ENCODE measurements around the gene DOCK10. TPM values are rescaled to one million over a fixed set of nuclear protein-coding genes. Genes with fewer than 3 reads are reported as not detected.

The DOCK10 gene
- total RNA-seq, 1 donor from 2014 or later: 30.9 TPM

GRCh38 chr2:225028572-225028971, 13.7 kb downstream of the DOCK10 start:
- H3K4me1 ChIP-seq: no peaks in the 10 kb centered on the region
- H3K27me3 ChIP-seq: no peaks in the 10 kb centered on the region
- TF ChIP-seq CTCF (IDR thresholded peaks at IDR 0.05): no peak
- DNase-seq (ENCODE audit: low spot score in 2 of 2): no peak
- no peaks in the 10 kb centered on the region for H3K9me3 ChIP-seq
- H3K36me3 ChIP-seq: no peaks in the 10 kb centered on the region
- H3K27ac ChIP-seq: no peak overlapping the region
- H3K4me3 ChIP-seq: no peak overlapping the region
- intact Hi-C loops (cut with DNase I): no loop called here

GRCh38 chr2:225027061-225027762, 15.1 kb downstream of the DOCK10 start:
- Histone ChIP-seq H3K4me3 (no peak overlapping the region), H3K9me3 (no peaks in the 10 kb centered on the region), H3K27me3 (no peaks in the 10 kb centered on the region), H3K27ac (no peak overlapping the region), H3K36me3 (no peaks in the 10 kb centered on the region), H3K4me1 (no peaks in the 10 kb centered on the region)
- DNase-seq (ENCODE audit: low spot score in 2 of 2): no peak
- no peak for TF ChIP-seq CTCF (IDR thresholded peaks at IDR 0.05)
- intact Hi-C loops (cut with DNase I): no loop called here

- DNase-seq (ENCODE audit: low spot score in 2 of 2): no peak
- Histone ChIP-seq H3K4me1 (no peaks in the 10 kb centered on the region), H3K4me3 (no peak overlapping the region), H3K36me3 (no peaks in the 10 kb centered on the region), H3K27ac (no peak overlapping the region), H3K9me3 (no peaks in the 10 kb centered on the region), H3K27me3 (no peaks in the 10 kb centered on the region)
- intact Hi-C loops (cut with DNase I): no loop called here
- TF ChIP-seq CTCF (IDR thresholded peaks at IDR 0.05): no peak
Measured at GRCh38 chr2:225025917-225026571, 16.2 kb downstream of the DOCK10 start.

GRCh38 chr2:225022188-225022587, 20.1 kb downstream of the DOCK10 start:
- Histone ChIP-seq H3K36me3 (no peaks in the 10 kb centered on the region), H3K27me3 (no peaks in the 10 kb centered on the region), H3K4me1 (no peaks in the 10 kb centered on the region), H3K27ac (no peak overlapping the region), H3K4me3 (no peak overlapping the region), H3K9me3 (no peaks in the 10 kb centered on the region)
- no peak for DNase-seq (ENCODE audit: low spot score in 2 of 2)
- intact Hi-C loops (cut with DNase I): no loop called here
- no peak for TF ChIP-seq CTCF (IDR thresholded peaks at IDR 0.05)

- Histone ChIP-seq H3K4me1 (no peaks in the 10 kb centered on the region), H3K27me3 (no peaks in the 10 kb centered on the region), H3K9me3 (no peaks in the 10 kb centered on the region), H3K36me3 (no peaks in the 10 kb centered on the region), H3K27ac (no peak overlapping the region), H3K4me3 (no peak overlapping the region)
- intact Hi-C loops (cut with DNase I): no loop called here
- no peak for DNase-seq (ENCODE audit: low spot score in 2 of 2)
- TF ChIP-seq CTCF (IDR thresholded peaks at IDR 0.05): no peak
Measured at GRCh38 chr2:225020168-225020849, 22.0 kb downstream of the DOCK10 start.
